GM19468 (cell line): ENCODE measurements around the gene P4HTM.

ENCODE experiments used
- ATAC-seq: cut with Tn5 transposase; IDR thresholded peaks from one replicate; pipeline ENCODE4 v1.9.1; 2021; ENCODE audit warnings: mild to moderate bottlenecking, moderate library complexity, moderate number of reproducible peaks; ENCODE audit not compliant: unreplicated experiment; ENCODE audit errors: extremely low read depth

The P4HTM gene

DNA sequence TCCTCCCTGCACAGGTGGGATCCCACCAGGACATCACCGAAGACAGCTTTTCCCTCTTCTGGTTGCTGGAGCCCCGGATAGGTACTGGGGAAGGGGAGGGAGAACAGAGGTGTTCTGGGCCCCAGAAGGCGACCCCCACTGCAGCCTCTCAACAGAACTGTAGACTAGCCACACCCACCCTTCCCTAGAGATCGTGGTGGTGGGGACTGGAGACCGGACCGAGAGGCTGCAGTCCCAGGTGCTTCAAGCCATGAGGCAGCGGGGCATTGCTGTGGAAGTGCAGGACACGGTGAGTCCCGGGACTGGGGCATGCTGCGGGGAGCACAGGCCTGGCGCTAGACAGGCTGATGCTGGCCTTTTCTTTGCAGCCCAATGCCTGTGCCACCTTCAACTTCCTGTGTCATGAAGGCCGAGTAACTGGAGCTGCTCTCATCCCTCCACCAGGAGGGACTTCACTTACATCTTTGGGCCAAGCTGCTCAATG lies 32.7 kb downstream of the P4HTM start:
- no peak for ATAC-seq

DNA sequence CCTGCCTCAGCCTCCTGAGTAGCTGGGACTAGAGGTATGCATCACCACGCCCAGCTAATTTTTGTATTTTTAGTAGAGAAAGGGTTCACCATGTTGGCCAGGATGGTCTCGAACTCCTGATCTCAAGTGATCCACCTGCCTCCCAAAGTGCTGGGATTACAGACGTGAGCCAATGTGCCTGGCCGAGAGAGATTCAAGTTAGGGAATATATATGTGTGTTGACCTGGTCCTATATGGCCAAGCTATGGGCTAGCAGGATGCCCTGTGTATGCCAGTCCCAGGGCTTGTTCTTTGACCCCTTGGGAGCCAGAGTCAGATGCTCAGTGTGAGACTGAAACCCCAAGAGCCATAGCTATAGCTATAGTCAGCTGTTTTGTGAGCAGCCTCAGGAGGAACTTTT lies 33.7 kb downstream of the P4HTM start:
- no peak for ATAC-seq

DNA sequence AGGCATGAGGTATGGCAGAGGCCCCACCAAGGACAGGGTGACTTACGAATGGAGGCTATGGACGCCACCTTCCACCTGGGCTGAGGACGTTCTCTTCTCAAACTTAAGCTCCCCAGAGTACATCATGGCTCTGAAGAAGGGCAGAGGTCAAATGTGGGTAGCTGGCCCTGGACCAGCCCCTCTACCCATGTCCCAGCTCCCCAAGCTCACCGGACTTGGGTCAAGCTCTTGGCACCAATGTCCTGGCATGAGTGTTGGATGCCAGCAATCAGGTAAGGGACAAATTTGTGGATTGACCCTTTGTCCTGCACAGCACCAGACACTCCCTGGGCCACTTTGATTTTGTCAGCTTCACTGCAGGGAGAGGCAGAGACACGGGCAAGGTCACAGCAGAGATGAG lies 34.4 kb downstream of the P4HTM start:
- ATAC-seq = no peak

DNA sequence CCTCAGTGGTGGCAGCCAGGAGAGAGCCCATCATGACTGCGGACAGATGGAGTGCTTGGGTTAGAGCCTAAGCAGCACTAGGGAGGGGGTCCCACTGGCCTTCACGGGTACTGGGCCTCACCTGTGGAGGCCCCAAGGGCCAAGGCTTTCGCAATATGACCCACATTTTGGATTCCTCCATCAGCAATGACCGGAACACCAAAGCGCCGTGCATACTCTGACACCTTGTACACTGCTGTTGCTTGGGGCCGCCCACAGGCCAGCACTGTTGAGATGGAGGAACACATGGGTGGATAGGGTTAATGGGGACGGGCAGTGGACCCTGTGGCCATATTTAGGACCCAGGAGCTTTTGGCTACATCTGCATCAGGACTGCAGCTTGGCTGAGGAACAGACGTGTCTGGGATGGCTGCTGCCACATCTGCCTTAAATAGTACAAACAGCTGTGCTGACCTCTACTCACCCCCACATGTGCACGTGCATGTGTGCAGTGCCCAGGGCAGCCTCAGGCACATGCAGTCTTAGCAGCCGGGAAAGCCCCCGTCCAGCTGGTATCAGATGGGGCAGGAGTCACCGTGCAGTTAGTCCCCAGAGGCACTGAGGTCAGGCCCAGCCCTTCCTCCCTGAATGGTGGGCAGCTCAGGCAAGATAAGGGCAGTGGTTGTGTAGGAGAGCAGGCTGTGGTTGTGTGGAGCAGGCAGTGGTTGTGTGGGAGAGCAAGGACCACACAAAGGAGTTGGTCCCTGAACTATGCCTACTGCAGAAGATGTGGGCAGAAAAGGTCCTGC lies 35.2 kb downstream of the P4HTM start:
- ATAC-seq = no peak

GRCh38 chr3:49025793-49026520 lies 35.9 kb downstream of the P4HTM start:
- no peak for ATAC-seq

- ATAC-seq = no peak
Observed at GRCh38 chr3:49026536-49026935, 36.5 kb downstream of the P4HTM start.

DNA sequence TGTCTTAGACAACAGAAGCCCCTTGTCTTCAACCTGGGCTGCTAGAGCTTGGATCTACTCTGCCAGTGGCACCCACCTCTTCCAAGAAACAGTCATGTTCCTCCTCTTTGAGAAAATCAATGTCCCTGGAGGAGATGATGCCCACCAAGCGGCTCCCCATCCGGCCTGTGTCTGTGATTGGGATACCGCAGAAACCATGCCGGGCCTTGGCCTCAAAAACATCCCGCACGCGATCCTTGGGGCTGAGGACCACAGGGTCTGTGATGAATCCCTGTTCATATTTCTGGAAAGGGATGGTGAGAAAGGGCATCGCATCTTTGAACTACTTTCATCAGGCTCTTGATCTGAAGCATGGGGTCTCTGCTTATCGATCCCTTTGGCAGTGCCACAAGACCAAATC lies 37.6 kb downstream of the P4HTM start:
- ATAC-seq = no peak

- no peak for ATAC-seq
Observed at GRCh38 chr3:49028298-49028672, 38.2 kb downstream of the P4HTM start.

- ATAC-seq = peak; percentile 97
Observed at GRCh38 chr3:49028673-49029562, 38.9 kb downstream of the P4HTM start, which contains the start of gene IMPDH2. IMPDH2 (minus strand) TSS chr3:49029398; CDS start chr3:49029350, 48 bp downstream.

DNA sequence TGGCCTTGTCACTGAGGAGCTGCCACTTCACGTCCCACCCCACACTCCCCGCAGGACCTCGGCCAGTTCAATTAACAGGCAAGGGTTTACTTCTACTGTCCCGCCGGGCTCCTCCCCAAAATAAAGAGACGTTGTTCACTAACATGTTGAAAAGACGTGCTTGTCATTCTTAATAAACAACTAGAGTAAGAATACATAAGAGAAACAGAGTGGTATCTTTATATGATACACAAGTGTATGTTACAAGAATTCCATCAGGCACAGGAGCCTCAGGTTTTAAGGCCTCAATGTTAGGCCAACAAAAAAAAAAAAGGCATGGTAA lies 39.5 kb downstream of the P4HTM start:
- ATAC-seq = no peak

DNA sequence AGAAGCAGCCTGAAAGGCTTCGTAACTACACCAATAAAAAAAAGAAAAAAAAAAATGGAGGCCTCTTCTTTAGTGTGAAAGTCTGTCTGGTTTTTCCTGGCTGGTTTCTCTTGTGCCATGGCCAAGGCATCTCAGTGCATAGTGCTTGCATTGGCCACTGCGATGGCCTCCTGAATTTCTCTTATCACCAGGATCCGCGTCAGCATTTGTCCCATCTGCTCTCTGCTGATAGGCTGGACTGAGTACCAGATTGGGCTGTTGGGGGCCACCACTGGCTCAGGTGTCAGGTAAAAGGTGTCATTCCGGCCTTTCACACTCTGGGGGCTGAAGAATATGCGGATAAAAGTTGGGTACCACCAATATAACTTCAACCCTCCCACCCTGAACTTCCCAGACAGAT lies 40.3 kb downstream of the P4HTM start:
- no peak for ATAC-seq

- ATAC-seq = no peak
Observed at GRCh38 chr3:49032646-49033304, 42.7 kb downstream of the P4HTM start.

DNA sequence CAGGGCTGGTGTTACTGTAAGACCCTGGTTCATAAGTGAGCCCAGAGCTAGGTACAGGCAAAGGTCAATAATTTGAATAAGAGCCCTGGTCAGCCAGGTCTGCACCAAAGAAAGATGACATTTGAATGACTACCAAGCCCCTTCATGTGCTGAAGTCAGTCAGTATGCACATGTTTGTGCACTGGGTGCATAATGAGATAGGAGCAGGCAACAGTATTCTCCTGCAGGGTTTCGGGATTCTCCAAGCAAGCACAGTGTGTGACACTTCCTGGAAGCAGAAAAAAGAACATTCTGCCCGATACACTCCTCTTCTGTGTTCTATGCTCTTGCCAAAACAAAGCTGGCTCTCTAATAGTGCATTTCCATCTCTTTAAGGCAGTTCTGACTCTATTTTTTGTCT lies 44.6 kb downstream of the P4HTM start:
- ATAC-seq = no peak

- ATAC-seq = no peak
Observed at GRCh38 chr3:49035281-49035680, 45.2 kb downstream of the P4HTM start.

GRCh38 chr3:49053543-49053942 lies 63.5 kb downstream of the P4HTM start:
- no peak for ATAC-seq

GRCh38 chr3:49054344-49054862 lies 64.4 kb downstream of the P4HTM start:
- ATAC-seq = no peak
